SK-N-SH (cell line): ENCODE results near the gene SULF2.

Source experiments
- EP300 ChIP-seq, 2 experiments: IDR thresholded peaks; 2 replicates each; pipeline versions ENCODE4 v1.4.0 to v1.6.1; 2012; ENCODE audit warnings: borderline replicate concordance in 1 of 2, low read depth in 1 of 2, low read length in 1 of 2
- FOXM1 ChIP-seq: IDR thresholded peaks from 2 replicates; pipeline ENCODE4 v1.4.0; 2012; ENCODE audit warnings: low read depth, mild to moderate bottlenecking
- JUND ChIP-seq: IDR thresholded peaks from 2 replicates; pipeline ENCODE4 v1.4.0; 2012
- MEF2A ChIP-seq: IDR thresholded peaks from 2 replicates; pipeline ENCODE4 v1.4.0; 2012; ENCODE audit warnings: low read depth, borderline replicate concordance
- RAD21 ChIP-seq: IDR thresholded peaks from 2 replicates; pipeline ENCODE4 v1.6.1; 2012; ENCODE audit warnings: mild to moderate bottlenecking, low read length
- YY1 ChIP-seq: IDR thresholded peaks from 2 replicates; pipeline ENCODE4 v1.4.0; 2012; ENCODE audit warnings: low read depth, mild to moderate bottlenecking
- TF ChIP-seq, protein P1 (sequence below): IDR thresholded peaks from 2 replicates; pipeline ENCODE4 v1.6.1; 2012; ENCODE audit warnings: mild to moderate bottlenecking, low read depth, low read length, moderate library complexity
- TF ChIP-seq, protein P2 (sequence below): fragments of 200-600 bp; sonication (generic); IDR thresholded peaks from 2 replicates; pipeline ENCODE4 v1.6.1; 2017; ENCODE audit warnings: antibody characterized with exemption, mild to moderate bottlenecking, moderate library complexity
- TF ChIP-seq, protein P3 (sequence below): IDR thresholded peaks from 2 replicates; pipeline ENCODE4 v1.4.0; 2012; ENCODE audit warnings: low read depth, borderline replicate concordance

DNA sequence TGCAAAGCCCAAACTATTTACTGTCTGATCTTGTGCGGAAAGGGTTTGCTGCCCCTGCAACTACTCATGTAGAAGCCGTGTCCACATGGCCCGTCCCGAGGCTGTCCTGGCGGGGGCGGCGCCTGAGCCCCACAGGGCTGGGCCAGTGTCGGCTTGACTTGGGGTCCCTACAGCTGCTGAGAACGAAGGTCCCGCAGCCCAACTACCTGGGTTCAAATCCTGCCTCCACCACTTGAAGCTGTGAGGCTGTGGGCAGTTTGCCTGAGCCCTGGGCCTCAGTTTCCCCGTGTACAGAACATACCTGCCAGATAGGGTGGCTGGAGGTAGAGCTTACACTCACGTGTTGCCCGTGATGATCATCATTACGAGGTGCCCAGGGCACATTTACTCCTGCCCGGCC is 111.1 kb downstream of the SULF2 start:
- TF ChIP-seq, protein P1, sequence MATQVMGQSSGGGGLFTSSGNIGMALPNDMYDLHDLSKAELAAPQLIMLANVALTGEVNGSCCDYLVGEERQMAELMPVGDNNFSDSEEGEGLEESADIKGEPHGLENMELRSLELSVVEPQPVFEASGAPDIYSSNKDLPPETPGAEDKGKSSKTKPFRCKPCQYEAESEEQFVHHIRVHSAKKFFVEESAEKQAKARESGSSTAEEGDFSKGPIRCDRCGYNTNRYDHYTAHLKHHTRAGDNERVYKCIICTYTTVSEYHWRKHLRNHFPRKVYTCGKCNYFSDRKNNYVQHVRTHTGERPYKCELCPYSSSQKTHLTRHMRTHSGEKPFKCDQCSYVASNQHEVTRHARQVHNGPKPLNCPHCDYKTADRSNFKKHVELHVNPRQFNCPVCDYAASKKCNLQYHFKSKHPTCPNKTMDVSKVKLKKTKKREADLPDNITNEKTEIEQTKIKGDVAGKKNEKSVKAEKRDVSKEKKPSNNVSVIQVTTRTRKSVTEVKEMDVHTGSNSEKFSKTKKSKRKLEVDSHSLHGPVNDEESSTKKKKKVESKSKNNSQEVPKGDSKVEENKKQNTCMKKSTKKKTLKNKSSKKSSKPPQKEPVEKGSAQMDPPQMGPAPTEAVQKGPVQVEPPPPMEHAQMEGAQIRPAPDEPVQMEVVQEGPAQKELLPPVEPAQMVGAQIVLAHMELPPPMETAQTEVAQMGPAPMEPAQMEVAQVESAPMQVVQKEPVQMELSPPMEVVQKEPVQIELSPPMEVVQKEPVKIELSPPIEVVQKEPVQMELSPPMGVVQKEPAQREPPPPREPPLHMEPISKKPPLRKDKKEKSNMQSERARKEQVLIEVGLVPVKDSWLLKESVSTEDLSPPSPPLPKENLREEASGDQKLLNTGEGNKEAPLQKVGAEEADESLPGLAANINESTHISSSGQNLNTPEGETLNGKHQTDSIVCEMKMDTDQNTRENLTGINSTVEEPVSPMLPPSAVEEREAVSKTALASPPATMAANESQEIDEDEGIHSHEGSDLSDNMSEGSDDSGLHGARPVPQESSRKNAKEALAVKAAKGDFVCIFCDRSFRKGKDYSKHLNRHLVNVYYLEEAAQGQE: no peak
- TF ChIP-seq, protein P2, sequence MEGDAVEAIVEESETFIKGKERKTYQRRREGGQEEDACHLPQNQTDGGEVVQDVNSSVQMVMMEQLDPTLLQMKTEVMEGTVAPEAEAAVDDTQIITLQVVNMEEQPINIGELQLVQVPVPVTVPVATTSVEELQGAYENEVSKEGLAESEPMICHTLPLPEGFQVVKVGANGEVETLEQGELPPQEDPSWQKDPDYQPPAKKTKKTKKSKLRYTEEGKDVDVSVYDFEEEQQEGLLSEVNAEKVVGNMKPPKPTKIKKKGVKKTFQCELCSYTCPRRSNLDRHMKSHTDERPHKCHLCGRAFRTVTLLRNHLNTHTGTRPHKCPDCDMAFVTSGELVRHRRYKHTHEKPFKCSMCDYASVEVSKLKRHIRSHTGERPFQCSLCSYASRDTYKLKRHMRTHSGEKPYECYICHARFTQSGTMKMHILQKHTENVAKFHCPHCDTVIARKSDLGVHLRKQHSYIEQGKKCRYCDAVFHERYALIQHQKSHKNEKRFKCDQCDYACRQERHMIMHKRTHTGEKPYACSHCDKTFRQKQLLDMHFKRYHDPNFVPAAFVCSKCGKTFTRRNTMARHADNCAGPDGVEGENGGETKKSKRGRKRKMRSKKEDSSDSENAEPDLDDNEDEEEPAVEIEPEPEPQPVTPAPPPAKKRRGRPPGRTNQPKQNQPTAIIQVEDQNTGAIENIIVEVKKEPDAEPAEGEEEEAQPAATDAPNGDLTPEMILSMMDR: no peak
- TF ChIP-seq EP300 (IDR thresholded peaks at IDR 0.05; ENCODE audit: borderline replicate concordance in 1 of 2, low read depth in 1 of 2, low read length in 1 of 2): no peak
- TF ChIP-seq, protein P3, sequence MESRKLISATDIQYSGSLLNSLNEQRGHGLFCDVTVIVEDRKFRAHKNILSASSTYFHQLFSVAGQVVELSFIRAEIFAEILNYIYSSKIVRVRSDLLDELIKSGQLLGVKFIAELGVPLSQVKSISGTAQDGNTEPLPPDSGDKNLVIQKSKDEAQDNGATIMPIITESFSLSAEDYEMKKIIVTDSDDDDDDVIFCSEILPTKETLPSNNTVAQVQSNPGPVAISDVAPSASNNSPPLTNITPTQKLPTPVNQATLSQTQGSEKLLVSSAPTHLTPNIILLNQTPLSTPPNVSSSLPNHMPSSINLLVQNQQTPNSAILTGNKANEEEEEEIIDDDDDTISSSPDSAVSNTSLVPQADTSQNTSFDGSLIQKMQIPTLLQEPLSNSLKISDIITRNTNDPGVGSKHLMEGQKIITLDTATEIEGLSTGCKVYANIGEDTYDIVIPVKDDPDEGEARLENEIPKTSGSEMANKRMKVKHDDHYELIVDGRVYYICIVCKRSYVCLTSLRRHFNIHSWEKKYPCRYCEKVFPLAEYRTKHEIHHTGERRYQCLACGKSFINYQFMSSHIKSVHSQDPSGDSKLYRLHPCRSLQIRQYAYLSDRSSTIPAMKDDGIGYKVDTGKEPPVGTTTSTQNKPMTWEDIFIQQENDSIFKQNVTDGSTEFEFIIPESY: no peak
- TF ChIP-seq YY1: no peak
- TF ChIP-seq RAD21: no peak
- no peak for TF ChIP-seq FOXM1
- TF ChIP-seq MEF2A: no peak
- TF ChIP-seq JUND: no peak
